Measurements from ENCODE around the gene PDGFB.

Gene PDGFB

DNA sequence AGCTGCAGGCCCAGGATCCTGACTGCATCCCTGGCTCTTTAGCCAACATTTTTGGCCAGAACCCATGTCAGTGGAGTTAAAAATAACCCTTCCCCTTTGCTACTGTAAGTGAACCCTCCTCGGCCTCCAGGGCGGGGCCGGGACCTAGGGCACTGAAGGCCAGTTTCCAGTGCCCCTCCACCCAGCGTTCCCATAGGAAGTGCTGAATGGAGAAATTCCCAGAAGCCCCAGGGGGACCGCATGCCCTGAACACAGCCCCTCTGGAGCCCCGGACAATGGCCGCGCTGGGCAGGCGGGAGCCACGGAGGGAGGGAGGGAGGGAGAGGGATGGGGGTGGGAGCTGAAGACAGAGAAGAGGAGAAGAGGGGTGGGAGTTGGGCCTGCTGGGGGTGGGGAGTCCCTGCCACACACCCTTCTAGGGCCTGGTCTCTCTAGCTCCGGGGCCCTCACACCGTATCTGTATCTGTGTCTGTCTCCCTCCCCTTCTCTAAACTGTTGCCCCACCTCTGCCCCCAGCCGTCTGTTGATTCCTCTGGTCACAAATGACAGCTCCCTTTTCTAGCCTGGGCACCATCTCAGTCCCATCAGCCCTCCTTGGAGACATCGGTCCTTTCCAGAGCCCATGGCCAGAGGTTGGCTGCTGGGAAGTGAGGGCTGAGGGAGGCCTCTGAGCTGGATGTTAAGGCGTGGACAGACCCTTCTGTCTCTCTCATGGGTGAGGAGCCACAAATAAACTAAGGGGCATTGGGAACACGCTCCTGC lies 10.9 kb downstream of the PDGFB start:
- no peak overlapping the region for H3K4me2 ChIP-seq (ENCODE audit: low read length)
- H4K8ac ChIP-seq (ENCODE audit: low read depth, low read length), result peak overlapping the region; percentile 59
- H3K18ac ChIP-seq (ENCODE audit: low read length), result peak overlapping the region; percentile 58
- H3K4me3 ChIP-seq (ENCODE audit: low read depth, low read length), result no peak overlapping the region
- H2AFZ ChIP-seq (ENCODE audit: insufficient read depth, low read length, poor library complexity), result peak overlapping the region; percentile 12
- no peak overlapping the region for H3K23ac ChIP-seq (ENCODE audit: low read length)
- H3K9me3 ChIP-seq (ENCODE audit: insufficient read depth, low read depth, low read length), result peaks cover 2% of the 10 kb centered on the region
- H3K4ac ChIP-seq (ENCODE audit: low read depth, low read length), result peak overlapping the region; percentile 55
- peaks cover 48 to 49% of the 10 kb centered on the region in 2 experiments for H3K4me1 ChIP-seq (ENCODE audit: control insufficient read depth in 1 of 2, insufficient read depth in 2 of 2, low read length in 2 of 2)
- no CpG with 5 or more reads among the region's 16 CpGs for WGBS (ENCODE audit: extremely low coverage, insufficient coverage, insufficient read length)
- H3K79me1 ChIP-seq (ENCODE audit: low read length), result peaks cover 33% of the 10 kb centered on the region
- peak overlapping the region; percentile 57 for H3K27ac ChIP-seq (ENCODE audit: low read depth, low read length)
- peaks cover 6% of the 10 kb centered on the region for H3K79me2 ChIP-seq (ENCODE audit: control insufficient read depth, insufficient read depth, low read length, poor library complexity)
- H2BK120ac ChIP-seq (ENCODE audit: insufficient read depth, low read length, poor library complexity), result peak overlapping the region; percentile 78
- H3K36me3 ChIP-seq (ENCODE audit: control insufficient read depth in 1 of 2, insufficient read depth in 2 of 2, low read length in 2 of 2), result peaks cover 39 to 49% of the 10 kb centered on the region in 2 experiments
- no peak for DNase-seq
- peak overlapping the region; percentile 80 for H3K14ac ChIP-seq (ENCODE audit: low read length)
- H2BK5ac ChIP-seq (ENCODE audit: low read depth, low read length, poor library complexity), result peak overlapping the region; percentile 58
- H2BK12ac ChIP-seq (ENCODE audit: low read length), result peak overlapping the region; percentile 87
- H2AK5ac ChIP-seq (ENCODE audit: low read length), result peak overlapping the region; percentile 42
- H3K9ac ChIP-seq (ENCODE audit: low read length), result no peak overlapping the region
- H4K91ac ChIP-seq (ENCODE audit: low read depth, low read length), result peak overlapping the region; percentile 90
- H3K27me3 ChIP-seq (ENCODE audit: insufficient read depth, low read length), result no peaks in the 10 kb centered on the region
- H4K12ac ChIP-seq (ENCODE audit: low read depth, low read length), result peak overlapping the region; percentile 9

DNA sequence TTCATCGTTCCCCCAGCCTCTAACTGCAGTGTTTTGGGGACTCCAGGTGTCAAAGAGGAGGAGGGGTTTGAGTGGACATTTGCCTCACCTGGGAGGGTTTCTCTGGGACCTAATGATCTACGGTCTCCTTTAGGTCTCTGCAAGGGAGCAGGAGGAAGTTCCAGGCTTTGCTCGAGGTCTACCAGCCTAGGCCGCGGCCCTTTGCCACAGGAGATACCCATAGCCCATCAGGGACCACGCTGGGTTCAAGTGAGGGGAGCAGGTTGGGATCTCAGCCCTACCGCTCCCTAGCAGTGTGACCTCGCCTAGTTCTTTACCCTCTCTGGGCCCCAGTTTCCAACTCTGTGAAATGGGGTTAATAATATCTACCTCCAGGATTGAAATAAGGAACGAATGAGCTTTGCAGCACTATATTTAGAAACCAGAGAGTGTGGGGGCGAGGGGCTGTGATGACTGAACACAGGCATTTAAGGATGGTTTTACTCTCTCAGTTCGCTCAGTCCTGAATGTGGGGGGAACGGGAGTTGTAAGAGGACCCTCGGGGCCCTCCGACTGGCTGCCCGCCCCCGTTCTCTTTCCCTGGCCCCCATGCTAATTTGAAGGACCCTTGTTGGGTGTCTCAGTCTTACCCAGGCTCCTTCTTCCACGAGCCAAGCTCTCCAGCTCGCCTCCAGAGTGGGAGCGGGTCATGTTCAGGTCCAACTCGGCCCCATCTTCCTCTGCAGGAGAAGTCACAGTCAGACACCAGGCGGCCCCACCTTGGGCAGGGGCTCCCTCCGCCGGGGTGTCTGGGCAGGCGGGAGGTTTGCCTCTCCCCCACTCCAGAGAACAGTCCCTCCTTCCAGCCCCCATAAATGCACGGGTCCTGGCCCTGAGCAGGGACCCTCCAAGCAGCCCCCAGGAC lies 11.7 kb downstream of the PDGFB start:
- Histone ChIP-seq H2BK120ac (ENCODE audit: insufficient read depth, low read length, poor library complexity) (peak overlapping the region; percentile 56), H3K4me1 (ENCODE audit: control insufficient read depth in 1 of 2, insufficient read depth in 2 of 2, low read length in 2 of 2) (peaks cover 48 to 49% of the 10 kb centered on the region in 2 experiments), H3K18ac (ENCODE audit: low read length) (peak overlapping the region; percentile 58), H3K14ac (ENCODE audit: low read length) (peak overlapping the region; percentile 80), H4K12ac (ENCODE audit: low read depth, low read length) (no peak overlapping the region), H2AK5ac (ENCODE audit: low read length) (peak overlapping the region; percentile 42), H3K27me3 (ENCODE audit: insufficient read depth, low read length) (no peaks in the 10 kb centered on the region), H3K9me3 (ENCODE audit: insufficient read depth, low read depth, low read length) (peaks cover 2% of the 10 kb centered on the region), H3K4me2 (ENCODE audit: low read length) (no peak overlapping the region), H3K23ac (ENCODE audit: low read length) (no peak overlapping the region), H3K79me1 (ENCODE audit: low read length) (peaks cover 30% of the 10 kb centered on the region), H2BK12ac (ENCODE audit: low read length) (peak overlapping the region; percentile 77), H3K79me2 (ENCODE audit: control insufficient read depth, insufficient read depth, low read length, poor library complexity) (peaks cover 6% of the 10 kb centered on the region), H3K9ac (ENCODE audit: low read length) (no peak overlapping the region), H3K27ac (ENCODE audit: low read depth, low read length) (no peak overlapping the region), H4K8ac (ENCODE audit: low read depth, low read length) (peak overlapping the region; percentile 54), H4K91ac (ENCODE audit: low read depth, low read length) (peak overlapping the region; percentile 90), H3K36me3 (ENCODE audit: control insufficient read depth in 1 of 2, insufficient read depth in 2 of 2, low read length in 2 of 2) (peaks cover 35 to 47% of the 10 kb centered on the region in 2 experiments), H3K4me3 (ENCODE audit: low read depth, low read length) (no peak overlapping the region), H3K4ac (ENCODE audit: low read depth, low read length) (peak overlapping the region; percentile 55), H2AFZ (ENCODE audit: insufficient read depth, low read length, poor library complexity) (no peak overlapping the region), H2BK5ac (ENCODE audit: low read depth, low read length, poor library complexity) (peak overlapping the region; percentile 25)
- WGBS (ENCODE audit: extremely low coverage, insufficient coverage, insufficient read length), result no CpG with 5 or more reads among the region's 25 CpGs
- no peak for DNase-seq

DNA sequence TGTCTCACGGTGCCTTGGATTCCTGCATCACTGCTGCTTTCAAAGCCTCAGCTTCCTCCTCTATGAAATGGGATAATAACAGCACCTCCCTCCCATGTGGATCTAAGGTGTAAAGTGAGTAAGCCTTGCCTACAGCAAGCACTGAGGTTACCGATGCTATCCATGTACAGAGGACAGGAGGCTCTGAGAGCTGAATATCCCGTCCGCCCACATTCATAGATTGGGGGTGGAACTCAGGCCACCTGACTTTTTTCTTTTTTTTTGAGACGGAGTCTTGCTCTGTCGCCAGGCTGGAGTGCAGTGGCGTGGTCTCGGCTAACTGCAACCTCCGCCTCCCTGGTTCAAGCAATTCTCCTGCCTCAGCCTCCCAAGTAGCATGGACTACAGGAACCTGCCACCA lies 12.5 kb downstream of the PDGFB start:
- no peak overlapping the region for H4K12ac ChIP-seq (ENCODE audit: low read depth, low read length)
- peaks cover 43 to 53% of the 10 kb centered on the region in 2 experiments for H3K36me3 ChIP-seq (ENCODE audit: control insufficient read depth in 1 of 2, insufficient read depth in 2 of 2, low read length in 2 of 2)
- H2AK5ac ChIP-seq (ENCODE audit: low read length), result no peak overlapping the region
- H2BK5ac ChIP-seq (ENCODE audit: low read depth, low read length, poor library complexity), result no peak overlapping the region
- WGBS (ENCODE audit: extremely low coverage, insufficient coverage, insufficient read length), result no CpG with 5 or more reads among the region's 9 CpGs
- H3K9ac ChIP-seq (ENCODE audit: low read length), result no peak overlapping the region
- peaks cover 24% of the 10 kb centered on the region for H3K79me1 ChIP-seq (ENCODE audit: low read length)
- no peak overlapping the region for H3K14ac ChIP-seq (ENCODE audit: low read length)
- DNase-seq, result peak; percentile 74 to 83
- H2BK12ac ChIP-seq (ENCODE audit: low read length), result no peak overlapping the region
- no peak overlapping the region for H3K4me3 ChIP-seq (ENCODE audit: low read depth, low read length)
- no peak overlapping the region for H3K4ac ChIP-seq (ENCODE audit: low read depth, low read length)
- H2BK120ac ChIP-seq (ENCODE audit: insufficient read depth, low read length, poor library complexity), result no peak overlapping the region
- H4K8ac ChIP-seq (ENCODE audit: low read depth, low read length), result no peak overlapping the region
- H2AFZ ChIP-seq (ENCODE audit: insufficient read depth, low read length, poor library complexity), result no peak overlapping the region
- peaks cover 44 to 45% of the 10 kb centered on the region in 2 experiments for H3K4me1 ChIP-seq (ENCODE audit: control insufficient read depth in 1 of 2, insufficient read depth in 2 of 2, low read length in 2 of 2)
- H3K23ac ChIP-seq (ENCODE audit: low read length), result no peak overlapping the region
- H3K27ac ChIP-seq (ENCODE audit: low read depth, low read length), result no peak overlapping the region
- no peak overlapping the region for H3K4me2 ChIP-seq (ENCODE audit: low read length)
- no peak overlapping the region for H4K91ac ChIP-seq (ENCODE audit: low read depth, low read length)
- no peak overlapping the region for H3K18ac ChIP-seq (ENCODE audit: low read length)
- H3K9me3 ChIP-seq (ENCODE audit: insufficient read depth, low read depth, low read length), result peaks cover 2% of the 10 kb centered on the region
- no peaks in the 10 kb centered on the region for H3K27me3 ChIP-seq (ENCODE audit: insufficient read depth, low read length)
- peaks cover 6% of the 10 kb centered on the region for H3K79me2 ChIP-seq (ENCODE audit: control insufficient read depth, insufficient read depth, low read length, poor library complexity)

DNA sequence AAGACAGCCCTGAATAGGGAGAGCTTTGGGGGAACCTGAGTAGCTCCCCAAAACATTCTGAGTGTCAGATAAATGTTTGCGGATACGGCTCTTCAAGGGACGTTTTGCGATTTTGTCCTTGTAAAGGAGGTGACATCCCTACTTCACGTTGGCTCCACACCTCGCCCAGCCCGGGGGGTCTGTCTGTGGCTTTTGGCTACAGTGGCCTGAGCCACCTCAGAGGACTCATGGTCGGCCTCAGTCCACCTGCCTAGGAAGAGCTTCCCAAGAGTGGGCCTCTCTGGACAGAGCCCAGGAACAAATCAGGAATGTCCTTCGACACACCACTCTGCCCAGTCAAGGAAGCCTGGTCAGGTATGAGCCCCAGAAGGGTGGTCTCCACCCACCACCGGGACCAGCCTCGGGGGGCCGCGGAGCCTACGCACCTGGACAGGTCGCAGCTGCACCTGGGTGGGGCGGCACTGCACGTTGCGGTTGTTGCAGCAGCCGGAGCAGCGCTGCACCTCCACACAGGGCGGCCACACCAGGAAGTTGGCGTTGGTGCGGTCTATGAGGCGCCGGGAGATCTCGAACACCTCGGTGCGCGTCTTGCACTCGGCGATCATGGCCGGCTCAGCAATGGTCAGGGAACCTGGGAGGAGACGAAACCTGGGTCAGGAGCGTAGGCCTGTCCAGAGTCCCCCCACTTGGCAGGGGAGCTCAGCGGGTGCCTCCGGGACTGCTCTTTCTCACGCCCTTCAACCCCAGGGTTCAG lies 13.4 kb downstream of the PDGFB start:
- H3K27me3 ChIP-seq (ENCODE audit: insufficient read depth, low read length), result no peaks in the 10 kb centered on the region
- peak overlapping the region; percentile 3 for H3K18ac ChIP-seq (ENCODE audit: low read length)
- H3K4me3 ChIP-seq (ENCODE audit: low read depth, low read length), result no peak overlapping the region
- WGBS (ENCODE audit: extremely low coverage, insufficient coverage, insufficient read length), result no CpG with 5 or more reads among the region's 37 CpGs
- H2BK120ac ChIP-seq (ENCODE audit: insufficient read depth, low read length, poor library complexity), result no peak overlapping the region
- no peak overlapping the region for H3K27ac ChIP-seq (ENCODE audit: low read depth, low read length)
- H4K91ac ChIP-seq (ENCODE audit: low read depth, low read length), result peak overlapping the region; percentile 16
- H3K4me1 ChIP-seq (ENCODE audit: control insufficient read depth in 1 of 2, insufficient read depth in 2 of 2, low read length in 2 of 2), result peaks cover 38 to 41% of the 10 kb centered on the region in 2 experiments
- no peak overlapping the region for H3K23ac ChIP-seq (ENCODE audit: low read length)
- H2BK5ac ChIP-seq (ENCODE audit: low read depth, low read length, poor library complexity), result no peak overlapping the region
- no peak overlapping the region for H3K4ac ChIP-seq (ENCODE audit: low read depth, low read length)
- H3K14ac ChIP-seq (ENCODE audit: low read length), result peak overlapping the region; percentile 18
- no peak for DNase-seq
- H4K12ac ChIP-seq (ENCODE audit: low read depth, low read length), result no peak overlapping the region
- peak overlapping the region; percentile 6 for H2BK12ac ChIP-seq (ENCODE audit: low read length)
- no peak overlapping the region for H2AFZ ChIP-seq (ENCODE audit: insufficient read depth, low read length, poor library complexity)
- H3K9ac ChIP-seq (ENCODE audit: low read length), result no peak overlapping the region
- H3K79me1 ChIP-seq (ENCODE audit: low read length), result peaks cover 24% of the 10 kb centered on the region
- peaks cover 6% of the 10 kb centered on the region for H3K79me2 ChIP-seq (ENCODE audit: control insufficient read depth, insufficient read depth, low read length, poor library complexity)
- H3K9me3 ChIP-seq (ENCODE audit: insufficient read depth, low read depth, low read length), result peaks cover 2% of the 10 kb centered on the region
- no peak overlapping the region for H4K8ac ChIP-seq (ENCODE audit: low read depth, low read length)
- H2AK5ac ChIP-seq (ENCODE audit: low read length), result peak overlapping the region; percentile 38
- no peak overlapping the region for H3K4me2 ChIP-seq (ENCODE audit: low read length)
- H3K36me3 ChIP-seq (ENCODE audit: control insufficient read depth in 1 of 2, insufficient read depth in 2 of 2, low read length in 2 of 2), result peaks cover 48 to 56% of the 10 kb centered on the region in 2 experiments
